HG03521 (cell line): ENCODE measurements around the gene TGFBI.

ENCODE experiments used
- ATAC-seq: cut with Tn5 transposase; IDR thresholded peaks from one replicate; pipeline ENCODE4 v1.9.1; 2021; ENCODE audit warnings: mild to moderate bottlenecking, moderate library complexity; ENCODE audit not compliant: unreplicated experiment

Gene TGFBI

DNA sequence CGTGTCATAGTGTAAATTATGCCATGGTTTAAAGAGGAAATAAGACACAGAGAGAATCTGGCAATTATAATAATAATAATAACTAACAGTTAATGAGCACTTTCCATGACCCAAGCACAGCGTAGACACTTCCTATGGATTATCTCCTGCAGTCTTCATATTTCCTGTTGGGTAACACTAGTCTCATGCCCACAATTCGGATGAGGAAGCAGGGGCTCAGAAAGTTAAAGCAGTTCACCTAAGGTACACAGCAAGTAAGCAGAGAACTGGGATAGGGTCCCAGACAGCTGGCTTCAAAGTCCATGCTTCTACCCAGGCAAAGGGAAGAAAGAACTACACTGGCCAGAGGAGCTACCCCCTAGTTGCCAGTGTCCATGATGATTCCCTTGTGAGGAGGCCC lies 27.9 kb upstream of the TGFBI start:
- no peak for ATAC-seq

DNA sequence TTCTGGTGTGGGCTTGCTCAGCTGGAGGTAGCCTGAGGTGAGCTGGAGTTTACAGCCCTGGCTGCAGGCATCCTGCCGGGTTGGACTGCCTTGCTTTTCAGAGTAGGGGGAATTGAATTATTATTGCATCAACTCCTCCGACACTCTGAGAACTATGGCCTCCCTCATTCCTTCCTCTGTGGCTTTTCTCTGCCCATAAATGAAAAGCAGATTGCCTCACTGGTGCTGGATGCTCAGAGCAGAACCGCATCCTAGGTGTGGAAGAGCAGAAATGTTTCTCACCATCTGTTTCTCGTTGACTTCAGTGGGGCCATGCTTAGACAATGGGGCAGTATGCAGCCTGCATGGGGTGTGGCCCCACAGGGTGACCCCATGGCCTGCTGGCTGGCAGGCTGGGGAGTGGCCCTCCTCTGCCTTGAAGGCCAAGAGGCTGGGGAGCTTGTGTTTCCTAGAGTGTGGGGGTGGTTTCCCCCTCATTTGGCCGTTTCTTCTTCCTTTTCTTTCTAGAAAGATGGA lies 27.3 kb upstream of the TGFBI start:
- ATAC-seq, result no peak

DNA sequence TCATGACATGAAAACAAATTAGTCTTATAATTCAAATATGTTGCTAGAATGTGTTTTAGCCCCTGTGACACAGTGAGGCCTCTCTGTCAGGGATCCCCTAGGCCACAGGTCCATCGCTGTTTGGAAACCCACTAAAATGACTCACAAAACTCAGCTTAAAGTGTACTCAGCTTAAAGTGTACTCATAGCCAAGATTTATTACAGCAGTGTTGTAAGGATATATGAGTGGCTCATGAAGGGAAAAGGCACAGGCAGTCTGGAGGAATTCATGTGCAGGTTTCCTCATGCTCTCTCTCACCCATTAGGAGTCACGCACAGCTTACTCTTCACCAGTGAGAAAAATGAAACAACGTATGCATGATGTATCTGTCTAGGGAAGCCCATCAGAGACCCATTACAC lies 24.4 kb upstream of the TGFBI start:
- no peak for ATAC-seq

DNA sequence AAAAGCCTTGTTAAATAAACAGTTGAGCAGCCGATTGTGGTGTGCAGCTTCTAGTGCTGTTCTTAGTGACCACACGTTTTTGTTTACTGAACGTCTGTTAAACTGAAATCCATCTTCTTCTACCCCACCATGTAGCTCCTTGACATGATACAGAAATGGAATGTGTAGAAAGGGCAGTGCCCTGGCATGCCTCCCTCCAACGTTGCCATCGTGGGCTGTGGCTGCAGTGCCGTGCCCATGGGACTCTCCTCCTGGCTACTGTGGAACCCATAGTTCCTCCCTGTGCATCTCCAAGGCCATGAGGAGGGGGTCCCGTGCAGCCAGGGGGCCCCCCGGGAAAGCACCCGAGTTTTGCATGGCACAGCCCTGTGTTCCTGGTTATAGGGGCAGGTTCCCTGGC lies 23.3 kb upstream of the TGFBI start:
- no peak for ATAC-seq

DNA sequence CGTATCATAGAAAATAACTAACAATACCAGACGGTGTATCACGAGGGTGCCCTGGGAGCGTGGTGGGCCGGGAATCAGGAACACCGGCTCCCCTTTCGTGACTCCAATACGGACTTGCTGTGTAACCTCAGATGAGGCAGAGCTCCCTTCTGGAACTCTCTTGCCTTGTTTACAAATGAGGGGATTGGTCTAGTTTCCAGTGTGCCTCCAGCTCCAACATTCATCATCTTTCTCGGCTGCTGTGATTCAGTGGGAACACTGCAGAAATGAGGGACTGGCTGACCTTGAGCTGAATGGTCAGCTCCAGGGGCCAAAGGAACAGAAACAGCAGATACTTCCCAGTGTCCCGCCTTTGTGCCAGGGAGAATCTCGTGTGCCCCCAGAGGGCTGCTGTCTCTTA lies 22.6 kb upstream of the TGFBI start:
- no peak for ATAC-seq

DNA sequence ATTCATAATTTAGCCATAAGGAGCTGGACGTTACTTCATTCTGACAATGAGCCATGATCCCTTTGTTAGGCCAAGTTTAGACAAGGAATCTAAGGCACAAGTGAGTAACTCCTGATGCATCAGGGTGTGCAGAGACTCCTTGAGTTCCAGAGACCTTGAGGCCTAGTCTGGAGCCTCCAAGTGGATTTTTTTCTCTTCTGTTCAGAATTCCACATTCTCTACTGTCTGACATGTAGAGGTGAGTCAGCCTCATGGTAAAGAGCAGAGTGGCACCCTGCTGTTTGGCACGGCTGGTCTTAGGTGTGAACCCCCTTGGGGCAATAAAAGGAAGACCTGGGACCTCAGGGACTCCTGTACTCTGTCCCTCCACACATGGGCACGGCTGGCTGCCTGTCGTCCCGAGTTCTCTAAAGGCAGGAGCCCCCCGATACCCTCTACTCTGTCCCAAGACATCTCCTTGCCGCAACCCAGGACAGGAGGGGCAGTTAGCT lies 22.0 kb upstream of the TGFBI start:
- ATAC-seq, result no peak

DNA sequence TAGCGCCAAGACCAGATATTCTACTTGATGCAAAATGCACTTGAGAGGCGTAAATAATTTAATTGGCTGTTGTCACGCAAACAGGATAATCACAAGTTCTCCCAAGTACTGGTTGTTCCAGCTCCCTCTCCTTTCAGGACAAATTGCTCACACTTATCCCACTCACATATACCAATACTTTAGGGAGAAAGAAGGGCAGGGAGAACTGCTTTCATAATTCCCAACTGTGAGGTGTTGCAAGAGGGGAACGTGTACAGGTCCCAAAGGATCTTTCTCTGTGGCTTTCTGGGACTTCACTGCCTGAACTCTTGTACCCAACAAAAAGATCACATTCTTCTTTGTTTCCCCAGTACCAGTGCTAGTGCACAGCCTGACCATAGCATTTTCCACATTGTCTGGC lies 21.5 kb upstream of the TGFBI start:
- ATAC-seq, result no peak

DNA sequence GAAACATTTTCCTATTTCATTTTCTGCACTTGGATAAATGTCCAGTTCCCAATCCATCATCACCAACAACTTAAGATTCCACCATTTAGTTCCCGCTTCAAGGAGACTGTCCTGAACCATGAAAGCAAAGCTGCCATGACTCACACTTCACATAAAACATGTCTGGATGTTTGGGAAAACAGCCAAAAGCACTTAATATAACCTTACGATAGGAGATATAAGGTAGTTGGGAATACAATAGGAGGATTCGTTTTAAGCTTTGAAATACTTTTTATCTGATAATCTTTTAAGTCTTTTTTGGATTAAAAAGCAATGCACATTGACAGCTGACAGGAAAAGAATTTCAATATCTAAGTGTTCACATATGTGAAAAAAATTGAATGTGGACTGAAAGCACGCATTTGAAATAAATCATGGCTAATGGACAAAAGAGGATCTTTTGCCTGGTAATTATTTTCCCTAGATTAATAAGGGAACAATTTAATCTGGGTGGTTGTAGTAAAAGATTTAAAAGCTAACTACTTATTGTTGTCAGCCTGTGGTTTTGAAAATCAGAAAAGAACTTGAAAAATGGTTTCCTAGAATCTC lies 17.3 kb upstream of the TGFBI start:
- ATAC-seq, result no peak

DNA sequence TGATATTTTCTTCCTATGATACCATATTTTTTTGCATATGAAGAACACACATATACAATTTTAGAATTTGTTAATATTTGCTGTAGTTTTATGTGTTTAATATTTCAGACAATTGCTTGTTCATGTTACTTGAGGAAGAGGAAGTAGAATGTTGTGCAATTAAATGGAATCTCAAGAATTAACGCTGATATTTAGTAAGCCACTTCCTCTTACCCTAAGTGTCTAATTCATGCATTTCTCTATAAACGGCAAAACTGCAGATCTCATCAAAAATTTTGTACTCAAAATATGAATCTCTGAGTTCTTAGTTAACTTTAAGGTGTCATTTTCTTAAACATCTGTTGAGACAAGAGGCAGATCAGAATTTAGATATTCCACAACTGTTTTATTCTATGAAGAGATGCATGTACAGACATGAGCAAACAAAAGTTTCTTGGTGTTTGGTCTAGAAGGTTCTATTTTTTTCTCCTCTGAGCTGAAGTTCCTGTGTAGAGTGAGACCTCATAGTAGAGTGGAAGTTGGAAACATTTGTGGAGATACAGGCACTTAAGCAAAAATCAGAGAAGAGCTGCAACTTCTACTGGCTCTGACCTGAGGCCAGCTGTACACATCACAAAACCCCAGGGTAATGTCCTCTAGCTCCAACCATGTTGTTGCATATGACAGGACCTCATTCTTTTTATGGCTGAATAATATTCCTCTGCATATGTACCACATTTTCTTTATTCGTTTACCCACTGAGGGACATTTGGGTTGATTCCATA lies 16.6 kb upstream of the TGFBI start:
- no peak for ATAC-seq

DNA sequence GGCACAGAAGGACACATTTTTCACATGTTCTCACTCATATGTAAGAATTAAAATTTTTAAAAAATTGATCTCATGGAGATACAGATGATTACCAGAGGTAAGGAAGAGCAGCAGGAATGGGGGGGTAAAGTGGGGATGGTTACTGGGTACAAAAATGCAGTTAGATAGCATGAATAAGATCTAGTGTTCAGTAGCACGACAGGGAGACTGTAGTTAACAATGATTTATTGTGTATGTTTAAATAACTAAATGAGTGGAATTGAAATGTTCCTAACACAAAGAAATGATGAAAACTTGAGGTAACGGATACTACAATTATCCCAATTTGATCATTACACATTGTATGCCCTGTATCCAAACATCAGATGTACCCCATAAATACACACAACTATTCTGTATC lies 15.2 kb upstream of the TGFBI start:
- ATAC-seq, result no peak

DNA sequence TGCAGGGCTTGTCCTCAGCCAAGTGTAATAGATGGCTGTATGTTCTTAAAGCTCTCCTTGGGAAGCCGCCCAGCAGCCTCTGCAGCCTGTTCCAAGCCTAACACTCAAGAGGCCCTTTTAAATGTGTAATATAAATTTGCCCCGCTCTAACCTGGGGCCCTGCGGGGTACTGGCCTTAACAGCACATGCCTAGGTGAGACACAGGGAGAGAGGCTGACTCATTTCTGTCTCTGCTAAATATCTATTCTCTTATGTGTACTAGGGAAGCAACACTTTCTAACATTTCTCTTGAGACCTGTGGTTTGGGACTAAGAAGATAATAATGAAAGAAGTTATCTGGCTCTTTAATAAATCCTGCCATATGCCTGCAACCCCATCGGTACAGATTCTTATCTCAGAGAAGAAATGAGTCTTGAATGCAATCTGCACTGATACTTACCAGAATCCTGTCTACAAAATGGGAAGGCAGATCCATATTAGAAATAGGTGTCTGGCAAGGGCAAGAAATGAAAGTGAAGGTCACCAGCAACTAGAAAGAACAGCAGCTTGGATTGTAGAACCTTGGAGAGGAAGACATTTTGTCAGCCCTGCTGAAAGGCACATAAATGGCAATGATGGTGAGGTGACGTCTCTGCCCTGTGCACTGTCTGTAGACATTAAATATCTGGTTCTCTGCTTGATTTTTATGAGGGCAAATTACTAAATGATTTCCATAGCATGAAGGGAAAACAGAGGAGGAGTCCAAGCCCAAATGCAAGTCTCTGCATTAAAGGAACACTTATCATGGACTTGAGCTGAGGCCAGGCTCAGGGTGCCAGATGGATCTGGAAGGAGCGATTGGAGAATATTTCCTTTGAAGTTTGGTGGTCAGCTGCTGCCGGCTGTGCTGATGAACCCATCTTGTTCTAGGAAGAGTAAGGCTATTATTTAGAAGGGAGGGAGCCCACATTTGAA lies 14.5 kb upstream of the TGFBI start:
- no peak for ATAC-seq

DNA sequence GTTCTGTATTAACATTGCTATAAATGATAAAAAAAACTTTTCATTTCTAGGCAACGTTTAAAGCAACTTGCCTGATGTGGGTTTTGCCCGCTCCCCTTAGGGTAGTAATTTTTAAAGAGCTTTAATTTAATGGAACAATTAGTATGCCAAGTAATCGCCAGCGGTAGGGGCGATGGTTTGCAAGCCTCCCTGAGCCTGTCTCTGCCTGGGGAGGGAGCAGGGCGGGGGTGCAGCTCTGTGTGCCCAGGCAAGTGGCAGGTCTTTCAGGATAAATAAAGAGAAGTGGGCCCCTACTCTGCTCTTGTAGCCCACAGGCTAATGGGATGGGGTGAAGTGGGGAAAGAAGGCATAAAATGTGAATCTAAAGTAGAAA lies 13.8 kb upstream of the TGFBI start:
- ATAC-seq, result no peak

DNA sequence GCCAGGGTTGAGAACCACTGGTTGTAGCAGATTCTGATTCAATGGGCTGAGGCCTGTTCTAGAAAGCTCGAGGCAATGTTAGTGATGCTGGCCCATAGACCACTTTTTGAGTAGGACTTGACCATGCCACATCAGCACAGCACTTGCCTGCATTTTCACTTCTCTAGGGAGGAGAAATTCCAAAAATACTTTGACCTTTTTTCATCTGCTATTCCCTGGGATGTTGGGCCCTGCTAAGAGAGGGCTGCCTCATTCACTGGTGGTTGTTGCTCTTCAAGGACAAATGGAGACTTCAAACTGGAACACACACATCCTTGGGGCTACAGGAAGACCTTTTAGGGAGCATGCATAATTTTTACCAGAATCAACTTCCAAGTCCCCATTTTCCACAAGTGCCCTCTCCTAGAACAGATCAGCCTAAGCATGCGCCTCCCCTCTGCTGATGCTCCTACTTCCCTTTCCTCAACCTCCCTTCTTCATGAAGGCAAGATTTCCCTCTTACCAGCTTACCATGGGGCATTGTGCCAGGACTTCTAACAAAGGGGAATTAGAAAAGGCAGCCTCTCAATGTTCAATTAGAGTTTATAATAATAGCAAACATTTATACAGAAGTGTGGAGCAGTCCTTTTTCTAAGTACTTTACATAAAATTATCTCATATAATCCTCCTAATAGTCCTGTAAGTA lies 12.7 kb upstream of the TGFBI start:
- ATAC-seq, result no peak

DNA sequence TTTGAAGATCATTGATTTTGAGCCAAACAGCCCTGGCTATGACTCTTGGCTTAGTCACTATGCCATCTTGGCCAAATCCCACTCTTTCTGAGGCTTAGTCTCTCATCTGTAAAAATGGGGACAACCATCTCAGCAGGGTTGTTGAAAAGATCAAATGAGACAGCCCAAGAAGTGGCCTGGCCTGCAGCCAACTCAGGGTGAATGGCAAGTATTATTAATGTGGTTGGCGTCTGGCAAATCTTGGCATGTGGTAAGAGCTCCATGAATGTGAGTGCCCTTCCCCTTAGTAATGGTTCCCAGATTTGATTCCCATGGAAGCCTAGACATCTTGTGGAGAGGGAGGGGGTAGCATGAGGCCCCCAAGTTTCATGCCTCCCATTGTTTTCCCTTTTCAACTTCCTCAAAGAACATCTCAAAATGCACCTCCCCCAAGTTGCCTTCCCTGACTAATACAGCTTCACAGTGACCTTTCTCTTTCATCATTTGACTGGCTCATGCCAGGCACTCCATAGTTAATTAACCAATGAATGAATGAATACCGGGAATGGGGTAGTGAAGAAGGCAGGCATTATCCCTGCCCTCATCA lies 11.8 kb upstream of the TGFBI start:
- ATAC-seq, result no peak

DNA sequence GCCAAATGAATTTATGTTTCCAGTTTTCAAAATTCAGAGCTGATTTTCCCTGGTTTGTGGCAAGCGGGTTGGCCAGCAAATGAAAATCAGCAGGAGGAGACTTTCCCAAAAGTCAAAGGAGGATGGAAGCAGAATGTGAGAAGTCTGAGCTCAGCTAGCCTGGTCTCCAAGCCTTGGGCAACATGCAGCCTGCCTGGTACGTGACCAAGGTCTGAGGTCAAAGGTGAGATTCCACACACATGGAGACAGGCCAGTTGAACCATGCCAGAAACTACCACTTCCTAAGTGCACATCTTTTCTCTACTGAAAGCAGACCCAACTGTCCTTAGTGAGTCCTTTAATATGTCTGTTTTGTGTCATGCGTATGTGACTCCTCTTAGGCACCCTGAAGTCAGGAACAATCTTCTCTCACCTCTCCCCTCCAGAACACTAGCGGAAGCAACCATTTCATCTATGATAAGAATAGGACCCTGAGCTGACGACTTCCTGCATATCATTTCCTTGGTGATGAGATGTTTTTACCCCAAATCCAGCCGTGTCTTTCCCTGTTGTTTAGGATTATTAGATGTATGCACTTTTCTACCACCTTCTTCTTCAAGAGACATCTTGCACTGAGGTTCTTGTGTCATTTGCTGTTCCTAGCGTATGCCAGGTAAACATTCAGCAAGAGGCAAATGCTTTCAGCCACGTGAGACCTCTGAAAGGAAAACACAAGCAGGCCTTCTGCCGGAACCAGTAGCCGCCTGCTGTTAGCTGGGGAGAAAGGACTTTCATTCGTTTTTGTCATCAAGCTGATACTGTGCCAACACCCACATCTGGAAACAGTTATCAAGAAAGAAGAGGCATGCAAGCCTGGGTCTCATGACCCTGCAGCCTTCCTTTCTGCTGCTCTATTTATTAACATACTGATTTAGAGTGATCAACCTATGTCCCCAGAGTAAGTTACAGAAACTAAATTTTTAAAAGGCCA lies 9.7 kb upstream of the TGFBI start:
- ATAC-seq, result no peak

DNA sequence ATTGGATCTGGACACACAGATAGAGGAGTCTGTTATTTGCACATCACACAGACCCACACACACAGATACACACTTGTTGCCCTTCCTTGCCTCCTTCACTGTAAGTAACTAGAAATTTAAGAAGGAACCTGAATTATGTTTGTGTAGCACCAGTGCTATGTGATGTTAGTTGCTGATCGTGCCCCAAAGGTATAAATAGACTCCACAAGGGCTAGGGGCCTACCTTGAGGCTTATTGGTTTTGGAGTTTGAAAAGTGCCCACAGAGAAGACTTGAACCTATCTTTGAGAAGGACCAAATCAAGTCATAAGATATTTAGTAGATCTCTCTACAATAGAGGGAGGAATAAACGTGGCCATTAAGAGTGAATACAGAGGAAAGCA lies 8.8 kb upstream of the TGFBI start:
- ATAC-seq, result no peak

DNA sequence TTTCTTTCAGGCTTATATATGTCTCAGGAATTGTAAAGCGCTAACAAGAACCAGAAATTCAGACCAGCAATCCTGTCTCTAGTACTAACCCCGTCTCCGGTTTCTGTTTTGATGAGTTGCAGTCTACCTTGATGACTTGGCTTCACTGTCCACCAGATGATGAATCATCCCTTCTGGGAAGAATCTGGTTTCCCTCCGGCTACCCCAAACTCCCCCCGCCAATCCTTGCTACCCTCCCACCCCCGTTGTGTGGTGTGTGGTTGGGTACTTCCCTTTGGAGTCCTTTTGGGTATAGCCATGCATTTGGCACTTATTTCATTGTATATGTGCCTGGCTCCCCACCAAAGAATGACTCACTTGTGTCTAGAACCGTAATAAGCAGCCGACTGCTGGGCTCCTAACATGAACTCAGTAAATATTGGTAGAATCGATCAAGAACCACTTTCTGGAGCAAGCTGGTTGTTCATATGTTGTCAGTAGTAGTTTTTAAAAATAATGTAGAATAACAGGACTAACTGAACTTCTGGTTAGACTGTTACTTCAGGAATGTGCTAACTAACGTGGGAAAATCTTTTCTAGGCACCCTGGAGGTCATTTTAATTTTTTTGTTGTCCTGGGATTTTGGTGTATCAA lies 8.3 kb upstream of the TGFBI start:
- ATAC-seq, result no peak

DNA sequence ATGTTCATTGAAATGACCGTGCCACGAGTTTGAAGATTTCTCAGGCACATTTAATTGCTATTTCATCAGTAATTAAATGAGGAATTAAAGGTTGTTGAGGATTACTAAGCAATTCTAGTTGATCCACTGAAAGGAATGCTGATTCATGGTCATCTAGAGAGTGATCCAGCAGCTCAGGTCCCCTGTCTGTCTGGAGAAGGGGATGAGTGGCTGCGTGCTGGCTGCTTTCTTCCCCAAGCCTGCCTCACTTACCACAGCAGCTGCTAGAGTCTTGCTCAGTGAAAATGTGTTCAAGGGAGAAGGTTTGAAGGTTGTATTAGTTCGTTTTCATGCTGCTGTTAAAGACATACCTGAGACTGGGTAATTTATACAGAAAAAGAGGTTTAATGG lies 7.8 kb upstream of the TGFBI start:
- no peak for ATAC-seq

DNA sequence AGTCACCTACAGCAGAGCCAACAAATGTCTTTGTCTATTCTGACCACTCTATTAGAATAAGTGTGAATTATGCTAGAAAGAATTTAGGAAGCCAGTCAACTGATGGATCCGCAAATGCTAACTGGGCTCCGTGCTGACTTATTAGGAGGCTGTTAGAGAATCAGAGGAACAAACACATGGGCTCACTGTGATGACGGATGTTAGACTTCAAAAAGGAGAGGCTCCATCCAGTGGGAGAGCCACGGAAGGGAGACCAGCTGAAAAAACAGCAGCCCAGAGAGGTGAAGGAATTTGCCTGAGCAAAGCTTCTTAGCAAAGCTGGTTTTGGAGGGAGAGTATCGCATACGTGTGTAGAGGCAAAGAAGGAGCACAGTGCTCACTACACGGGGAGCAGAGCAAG lies 5.8 kb upstream of the TGFBI start:
- ATAC-seq, result no peak
